Uterus (tissue), 4 donors: ENCODE data around the gene RCAN2. TPM values are rescaled to one million over a fixed set of nuclear protein-coding genes. Genes with fewer than 3 reads are reported as not detected.

Experiments used
- DNase-seq, 2 donors: peaks; one replicate each; pipeline ENCODE4 v3.0.0-alpha.2; 2019 to 2020
- H3K27ac ChIP-seq, 2 donors: fragments of 200-600 bp; sonication (generic); 1 replicate in 1 of 2; 2 replicates in 1 of 2; pipeline ENCODE4 v1.5.1; 2016 to 2018
- H3K27me3 ChIP-seq, 2 donors: fragments of 200-600 bp; sonication (generic); one replicate each; pipeline ENCODE4 v1.5.1; 2018 to 2019; ENCODE audit warnings: control low read depth in 1 of 2
- H3K36me3 ChIP-seq, 2 donors: fragments of 200-600 bp; sonication (generic); one replicate each; pipeline ENCODE4 v1.5.1; 2019; ENCODE audit warnings: control low read depth in 1 of 2
- H3K4me1 ChIP-seq, 2 donors: fragments of 200-600 bp; sonication (generic); one replicate each; pipeline ENCODE4 v1.5.1; 2018 to 2019; ENCODE audit warnings: control low read depth in 1 of 2
- H3K4me3 ChIP-seq, 2 donors: fragments of 200-600 bp; sonication (generic); 1 replicate in 1 of 2; 2 replicates in 1 of 2; pipeline ENCODE4 v1.5.1; 2018 to 2019; ENCODE audit warnings: mild to moderate bottlenecking in 1 of 2
- H3K9me3 ChIP-seq, 2 donors: fragments of 200-600 bp; sonication (generic); one replicate each; pipeline ENCODE4 v1.5.1; 2019; ENCODE audit warnings: control low read depth in 1 of 2
- CTCF ChIP-seq, 4 experiments: fragments of 200-600 bp in 2 of 4; fragments of 450-650 bp in 2 of 4; sonication (generic) in 2 of 4; IDR thresholded peaks; one replicate each; pipeline ENCODE4 v1.5.1; 2016 to 2019; ENCODE audit warnings: antibody characterized with exemption in 4 of 4, mild to moderate bottlenecking in 2 of 4, moderate library complexity in 1 of 4
- POLR2A ChIP-seq, 2 donors: fragments of 450-650 bp; IDR thresholded peaks; one replicate each; pipeline ENCODE4 v1.6.1; 2016; ENCODE audit warnings: antibody characterized with exemption in 2 of 2, mild to moderate bottlenecking in 1 of 2, moderate library complexity in 1 of 2
- intact Hi-C: fragments of 100-400 bp; cut with DNase I; formaldehyde crosslinking; loops from one replicate; pipeline ENCODE4 v1.15.1; 2023; ENCODE audit warnings: low total_unique reads
- total RNA-seq, 4 donors: library from RNA; depleted of rRNA in 3 of 4; stranded (reverse); fragments of >200 nt in 3 of 4; gene quantifications; one replicate each; pipeline versions ENCODE4 v1.1.0 to v1.2.4, GENCODE V29; 2014 to 2023
- donor health status: DM: yes; HTN: yes; CAD: no.

RCAN2 gene
- total RNA-seq, 4 donors from 2014 or later: 3.0 to 36.4 (median 16.3) TPM

DNA sequence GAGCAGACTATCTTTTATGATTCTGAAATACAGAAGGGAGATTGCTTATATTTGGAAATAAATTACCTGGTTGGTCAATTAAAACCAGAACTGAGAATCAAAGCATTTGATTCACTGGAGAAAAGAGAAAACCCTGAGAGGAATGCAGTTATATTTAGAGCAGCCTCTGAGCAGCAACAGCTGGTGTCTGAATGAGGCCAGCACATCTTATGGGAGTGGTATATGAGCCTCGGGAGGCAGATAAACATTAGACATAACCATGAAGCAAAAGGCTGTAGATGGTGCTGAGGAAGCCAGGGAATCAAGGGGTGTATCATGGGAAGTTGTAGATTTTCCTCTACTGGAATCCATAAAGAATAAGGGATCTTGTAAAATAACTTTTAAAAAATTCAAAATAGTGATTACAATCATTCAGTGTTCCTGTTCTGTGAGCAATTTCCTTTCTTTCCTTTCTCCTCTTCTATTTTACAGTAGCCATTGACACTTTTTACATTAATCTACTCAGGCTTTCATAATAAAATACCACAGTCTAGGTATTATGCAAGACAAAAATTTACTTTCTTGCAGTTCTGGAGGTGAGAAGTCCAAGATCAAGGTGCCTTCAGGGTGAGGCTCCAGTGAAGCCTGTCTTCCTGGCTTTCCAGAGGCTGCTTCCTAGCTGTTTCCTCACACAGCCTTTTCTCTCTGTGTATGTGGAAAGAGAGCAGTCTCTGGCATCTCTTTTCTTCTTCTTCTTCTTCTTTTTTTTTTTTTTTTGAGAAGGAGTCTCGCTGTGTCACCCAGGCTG lies 287.7 kb downstream of the RCAN2 start:
- Histone ChIP-seq H3K27ac (no peak overlapping the region), H3K36me3 (no peaks in the 10 kb centered on the region), H3K4me3 (no peak overlapping the region), H3K4me1 (no peaks in the 10 kb centered on the region), H3K9me3 (no peaks in the 10 kb centered on the region), H3K27me3 (no peaks in the 10 kb centered on the region)
- intact Hi-C loops: no loop called here
- no peak for DNase-seq
- TF ChIP-seq POLR2A (IDR thresholded peaks at IDR 0.05) (no peak), CTCF (IDR thresholded peaks at IDR 0.05) (no peak)

- TF ChIP-seq POLR2A (IDR thresholded peaks at IDR 0.05): no peak
- TF ChIP-seq CTCF (IDR thresholded peaks at IDR 0.05): no peak
- no peaks in the 10 kb centered on the region for H3K9me3 ChIP-seq
- no peaks in the 10 kb centered on the region for H3K27me3 ChIP-seq
- no peak overlapping the region for H3K4me3 ChIP-seq
- no peaks in the 10 kb centered on the region for H3K36me3 ChIP-seq
- intact Hi-C loops: no loop called here
- no peaks in the 10 kb centered on the region for H3K4me1 ChIP-seq
- H3K27ac ChIP-seq: no peak overlapping the region
- no peak for DNase-seq
Measured at GRCh38 chr6:46201702-46202101, 289.5 kb downstream of the RCAN2 start.

GRCh38 chr6:46199387-46199786 lies 291.9 kb downstream of the RCAN2 start:
- no peak overlapping the region for H3K4me3 ChIP-seq
- no peak for DNase-seq
- no peaks in the 10 kb centered on the region for H3K27me3 ChIP-seq
- no peaks in the 10 kb centered on the region for H3K4me1 ChIP-seq
- no peaks in the 10 kb centered on the region for H3K9me3 ChIP-seq
- TF ChIP-seq CTCF (IDR thresholded peaks at IDR 0.05): no peak
- no peak for TF ChIP-seq POLR2A (IDR thresholded peaks at IDR 0.05)
- H3K36me3 ChIP-seq: no peaks in the 10 kb centered on the region
- no peak overlapping the region for H3K27ac ChIP-seq
- intact Hi-C loops: no loop called here

GRCh38 chr6:46191961-46192360 lies 299.3 kb downstream of the RCAN2 start:
- Histone ChIP-seq H3K4me1 (no peaks in the 10 kb centered on the region), H3K4me3 (no peak overlapping the region), H3K9me3 (no peaks in the 10 kb centered on the region), H3K27me3 (no peaks in the 10 kb centered on the region), H3K36me3 (no peaks in the 10 kb centered on the region), H3K27ac (no peak overlapping the region)
- TF ChIP-seq POLR2A (IDR thresholded peaks at IDR 0.05): no peak
- TF ChIP-seq CTCF (IDR thresholded peaks at IDR 0.05): no peak
- intact Hi-C loops: no loop called here
- DNase-seq: no peak

DNA sequence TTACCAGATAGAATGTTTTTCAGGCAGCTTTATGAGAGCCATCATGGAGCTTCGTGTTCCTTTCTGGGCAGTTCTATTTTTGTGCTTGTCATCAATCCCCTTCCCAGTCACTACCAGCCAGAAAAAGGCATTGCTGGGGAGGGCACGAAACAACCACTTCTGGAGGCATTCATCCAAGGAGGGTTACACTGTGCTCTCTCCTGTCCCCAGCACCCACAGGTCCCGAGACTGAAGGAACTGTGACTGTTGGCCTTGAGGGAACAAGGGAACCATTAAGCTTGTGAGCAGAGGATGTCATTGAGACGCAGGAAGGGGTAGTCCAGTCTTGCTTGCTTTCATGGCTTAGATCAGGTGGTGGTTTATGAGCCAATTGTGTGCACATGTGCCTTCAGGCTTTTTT lies 300.4 kb downstream of the RCAN2 start:
- Histone ChIP-seq H3K4me3 (no peak overlapping the region), H3K4me1 (no peaks in the 10 kb centered on the region), H3K27ac (no peak overlapping the region), H3K9me3 (no peaks in the 10 kb centered on the region), H3K27me3 (no peaks in the 10 kb centered on the region), H3K36me3 (no peaks in the 10 kb centered on the region)
- intact Hi-C loops: no loop called here
- no peak for DNase-seq
- TF ChIP-seq CTCF (IDR thresholded peaks at IDR 0.05): no peak
- no peak for TF ChIP-seq POLR2A (IDR thresholded peaks at IDR 0.05)
